GM18519 (cell line): ENCODE measurements around the gene CIAO2B.
"Not testable (repeated sequence)": the region's sequence is repeated elsewhere in the genome, so short reads cannot be mapped to it uniquely, and the experiment has no call there.

ENCODE experiments used
- ATAC-seq: cut with Tn5 transposase; IDR thresholded peaks from one replicate; pipeline ENCODE4 v1.9.1; 2021; ENCODE audit warnings: mild to moderate bottlenecking, moderate library complexity; ENCODE audit not compliant: unreplicated experiment, low FRiP score

Gene CIAO2B

DNA sequence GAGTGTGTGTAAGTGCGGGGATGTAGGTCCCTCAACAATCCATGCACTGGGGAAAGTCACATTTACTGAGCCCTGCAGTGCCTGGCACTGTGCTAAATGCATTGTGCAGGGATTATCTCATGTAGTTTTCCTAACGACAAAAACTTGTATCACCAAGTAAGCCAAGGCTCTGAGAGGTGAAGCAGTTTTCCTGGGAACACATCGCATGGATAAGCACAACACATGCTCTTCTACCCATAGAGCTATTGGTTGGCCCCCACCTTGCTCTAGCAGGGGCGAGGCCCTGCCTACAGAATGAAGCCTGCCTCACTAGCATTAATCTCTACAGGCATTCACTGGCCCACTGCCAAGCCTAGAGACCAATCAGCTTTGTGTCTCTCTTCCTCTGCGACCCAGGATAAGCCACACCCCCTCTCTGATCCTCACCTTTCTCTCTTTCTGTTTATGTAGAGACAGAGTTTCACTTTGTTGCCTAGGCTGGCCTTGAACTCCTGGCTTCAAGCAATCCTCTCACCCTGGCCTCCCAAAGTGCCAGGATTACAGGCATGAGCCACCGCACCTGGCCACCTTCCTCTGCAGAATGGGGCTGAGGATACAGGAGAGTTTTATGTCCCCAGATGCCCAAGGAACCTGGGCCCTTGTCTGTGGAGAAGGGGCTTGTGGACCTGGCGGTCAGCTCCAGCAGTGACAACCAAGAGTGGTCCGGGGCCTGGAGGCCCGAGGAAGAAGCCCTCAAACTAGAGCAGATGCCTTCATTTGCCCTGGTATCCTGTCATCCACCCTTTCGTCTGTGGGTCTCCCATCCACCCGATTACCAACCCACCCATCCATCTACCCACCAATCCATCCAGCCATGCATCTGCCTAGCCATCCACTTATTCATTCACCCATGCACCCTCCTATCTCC, 28.3 kb downstream of the CIAO2B start:
- no peak for ATAC-seq

DNA sequence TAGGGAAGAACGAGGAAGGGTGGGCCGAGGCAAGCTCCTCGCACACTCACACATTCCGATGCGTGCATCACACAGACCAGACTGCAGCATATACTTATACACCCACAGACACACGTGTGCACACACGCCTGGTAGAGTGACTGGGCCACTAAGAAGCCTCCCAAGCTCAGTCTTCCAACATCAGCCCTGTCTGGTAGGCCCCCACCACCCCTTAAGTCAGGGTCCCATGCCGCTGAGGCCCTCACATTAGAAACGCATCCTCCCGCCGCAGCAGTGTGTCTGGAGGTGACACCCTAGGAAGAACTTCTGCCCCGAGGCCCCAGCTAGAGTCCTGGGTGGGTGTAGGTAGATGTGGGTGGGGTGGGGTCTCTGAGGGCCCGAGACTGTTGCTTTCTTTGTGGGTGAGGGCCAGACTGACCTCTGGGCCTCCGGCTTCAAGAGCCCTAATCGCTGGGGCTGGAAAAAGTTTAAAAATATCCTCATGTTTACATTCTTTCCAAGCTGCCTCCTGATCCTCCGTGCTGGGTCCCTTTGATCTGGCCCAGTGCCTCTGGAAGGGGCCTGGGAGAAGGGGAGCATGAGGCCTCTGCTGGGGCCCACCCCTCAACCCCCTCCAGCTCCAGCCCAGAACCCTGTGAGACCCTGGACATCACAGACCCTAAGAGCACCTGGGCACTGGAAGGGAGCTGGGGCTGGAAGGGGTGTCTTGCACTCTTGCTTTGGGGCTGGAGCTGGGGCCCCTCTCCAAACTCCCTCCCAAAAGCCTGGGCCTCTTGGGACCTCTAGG, 29.2 kb downstream of the CIAO2B start:
- ATAC-seq, result no peak

DNA sequence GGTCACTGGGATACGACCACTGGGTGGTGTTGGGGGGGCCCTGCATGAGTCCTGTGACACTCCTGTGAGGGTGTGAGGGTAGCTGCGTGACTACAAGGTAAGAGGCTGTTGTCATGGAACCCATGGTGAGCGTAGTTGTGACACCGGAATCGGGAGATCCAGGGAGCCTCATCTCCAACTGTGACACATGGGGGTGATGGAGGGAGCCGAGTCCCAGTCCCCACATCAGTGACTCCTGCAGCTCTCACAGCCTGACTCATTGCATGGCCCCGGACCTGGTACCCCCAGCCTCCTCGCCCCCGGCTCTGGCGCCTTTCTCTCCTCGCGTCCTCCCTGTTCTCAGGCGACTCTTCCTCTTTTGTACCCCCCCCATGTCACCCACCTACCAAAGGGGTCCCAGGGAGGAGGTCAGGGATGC, 29.8 kb downstream of the CIAO2B start:
- no peak for ATAC-seq

DNA sequence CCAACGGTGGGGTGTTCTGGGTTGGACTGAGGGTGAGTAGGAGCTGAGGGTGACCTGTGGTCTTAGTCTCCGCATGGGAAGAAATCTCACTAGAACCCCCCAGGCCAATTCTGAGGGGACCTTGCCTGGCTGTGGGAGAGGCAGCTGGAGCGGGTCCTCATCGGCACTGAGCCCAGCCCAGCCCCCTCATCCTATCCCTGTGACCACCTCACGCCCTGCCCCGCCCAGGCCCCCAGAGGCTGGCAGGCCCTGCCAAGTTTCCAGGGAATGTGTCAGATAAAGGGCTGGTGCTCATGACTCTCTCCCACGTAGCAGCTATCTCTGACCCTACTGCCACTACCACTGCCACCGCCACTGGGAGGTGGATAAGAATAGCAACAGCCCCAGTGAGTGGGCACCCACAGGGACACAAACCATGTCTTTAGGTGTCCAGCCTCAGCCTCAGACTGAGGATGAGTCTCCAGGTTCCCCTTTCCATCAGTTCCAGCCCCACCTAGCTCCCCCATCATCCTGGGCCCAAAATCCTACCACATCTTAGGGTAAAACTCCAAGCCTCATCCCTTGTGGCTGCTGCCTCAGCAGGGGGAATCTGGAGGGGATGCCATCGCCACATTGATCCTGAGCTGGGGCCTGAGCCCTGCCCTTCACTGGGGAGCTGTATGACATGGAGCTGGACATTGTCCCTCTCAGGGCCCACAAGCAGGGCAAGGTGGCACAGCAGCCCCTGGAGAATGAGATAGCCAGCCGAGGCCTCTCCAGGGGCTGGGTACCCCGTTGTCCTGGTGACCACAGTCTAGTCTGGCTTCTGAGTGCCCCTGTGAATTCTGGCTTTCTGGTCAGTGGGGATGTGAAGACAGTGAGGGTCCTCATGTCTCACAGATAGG, 30.4 kb downstream of the CIAO2B start:
- no peak for ATAC-seq

DNA sequence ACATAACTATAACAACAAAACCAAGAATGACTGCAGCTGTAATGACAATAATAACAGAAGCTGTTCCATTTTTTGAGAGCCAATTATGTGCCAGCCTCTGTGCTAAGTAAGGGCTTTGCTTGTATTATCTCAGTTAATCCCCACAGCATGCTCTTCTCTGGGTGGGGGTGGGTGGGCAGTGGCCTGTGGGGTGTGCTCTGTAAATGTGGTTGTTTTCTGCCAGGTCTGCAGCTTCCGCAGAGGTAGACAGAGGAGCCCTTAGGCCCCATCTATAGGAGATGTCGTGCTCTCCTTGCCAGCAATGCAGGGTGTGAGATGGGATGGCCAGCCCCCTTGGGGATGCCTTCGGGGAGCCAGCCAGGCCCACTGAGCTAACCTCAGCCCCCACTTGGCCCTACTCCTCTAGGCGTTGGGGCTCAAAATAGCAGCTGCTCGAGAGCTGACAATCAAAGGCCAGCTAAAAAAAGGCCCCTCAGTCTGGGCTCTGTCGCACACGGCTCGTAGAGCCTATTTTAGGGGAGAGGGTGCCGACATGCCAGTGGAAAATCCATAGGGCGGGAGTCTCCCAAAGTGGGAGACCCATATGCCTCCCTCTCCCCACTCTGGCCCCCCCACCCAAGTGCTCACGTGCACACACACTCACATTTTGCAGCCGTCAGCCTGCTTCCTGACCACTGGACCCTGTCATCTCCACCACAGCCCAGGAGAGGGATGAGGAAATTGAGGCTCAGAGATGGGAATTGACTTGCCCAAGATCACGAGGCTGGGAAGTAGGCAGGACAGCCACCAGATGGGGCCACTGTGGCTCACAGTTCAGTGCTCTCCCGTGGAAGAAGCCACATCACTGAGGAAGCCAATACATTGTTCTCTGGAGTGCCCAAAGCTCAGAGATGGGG, 31.3 kb downstream of the CIAO2B start:
- ATAC-seq, result no peak

DNA sequence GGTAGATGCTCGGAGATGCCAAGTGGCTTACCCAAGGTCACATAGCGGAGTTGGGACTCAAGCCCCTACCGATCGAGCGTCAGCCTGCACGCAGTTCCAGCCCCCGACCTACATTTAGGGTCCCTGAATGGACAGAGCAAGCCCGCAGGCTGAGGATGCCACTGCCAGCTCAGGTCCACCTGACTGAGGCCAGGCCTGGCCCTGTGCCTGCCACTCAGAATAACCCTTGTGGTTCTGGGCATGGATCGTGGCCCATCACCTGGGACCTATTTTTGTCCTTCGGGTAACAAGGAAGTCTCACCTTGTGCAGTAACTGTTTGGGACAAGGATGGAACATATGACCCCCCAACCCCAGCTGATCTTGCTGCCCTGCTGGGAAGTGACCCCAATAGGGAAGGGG, 32.6 kb downstream of the CIAO2B start:
- no peak for ATAC-seq

DNA sequence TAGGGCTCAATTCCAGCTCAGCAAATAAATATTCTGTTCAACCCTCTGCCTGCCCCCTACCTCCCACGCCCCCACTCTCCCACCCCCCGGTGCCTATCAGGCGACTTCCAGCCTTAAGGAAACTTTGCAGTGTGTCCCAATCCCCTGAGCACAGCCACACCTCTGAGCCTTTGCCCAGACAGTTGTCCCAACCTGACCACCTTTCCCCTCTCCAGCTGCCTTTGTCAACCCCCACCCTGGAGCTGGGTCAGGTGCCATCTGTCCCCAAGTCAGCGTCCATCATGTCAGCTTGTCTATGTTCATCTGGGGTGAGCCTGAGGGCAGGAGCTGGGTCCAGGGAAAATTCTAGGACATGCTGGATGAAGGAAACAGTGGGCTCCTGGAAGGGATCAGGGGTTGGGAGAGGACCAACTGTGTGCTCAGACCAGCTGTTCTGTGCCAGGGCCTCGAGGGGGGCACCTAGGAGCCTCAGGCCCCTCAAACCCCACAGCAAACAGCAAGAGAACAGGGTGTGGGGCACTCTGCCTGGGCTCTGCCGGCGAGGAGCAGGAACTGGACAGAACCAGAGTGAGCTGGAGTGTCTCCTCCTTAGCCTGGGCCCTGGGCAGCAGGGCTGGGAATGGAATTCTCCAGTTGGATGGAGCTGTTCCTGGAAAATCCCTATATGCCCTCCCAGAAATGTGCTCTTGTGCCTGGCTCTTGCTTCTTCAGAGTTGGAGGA, 33.3 kb downstream of the CIAO2B start:
- ATAC-seq, result no peak

DNA sequence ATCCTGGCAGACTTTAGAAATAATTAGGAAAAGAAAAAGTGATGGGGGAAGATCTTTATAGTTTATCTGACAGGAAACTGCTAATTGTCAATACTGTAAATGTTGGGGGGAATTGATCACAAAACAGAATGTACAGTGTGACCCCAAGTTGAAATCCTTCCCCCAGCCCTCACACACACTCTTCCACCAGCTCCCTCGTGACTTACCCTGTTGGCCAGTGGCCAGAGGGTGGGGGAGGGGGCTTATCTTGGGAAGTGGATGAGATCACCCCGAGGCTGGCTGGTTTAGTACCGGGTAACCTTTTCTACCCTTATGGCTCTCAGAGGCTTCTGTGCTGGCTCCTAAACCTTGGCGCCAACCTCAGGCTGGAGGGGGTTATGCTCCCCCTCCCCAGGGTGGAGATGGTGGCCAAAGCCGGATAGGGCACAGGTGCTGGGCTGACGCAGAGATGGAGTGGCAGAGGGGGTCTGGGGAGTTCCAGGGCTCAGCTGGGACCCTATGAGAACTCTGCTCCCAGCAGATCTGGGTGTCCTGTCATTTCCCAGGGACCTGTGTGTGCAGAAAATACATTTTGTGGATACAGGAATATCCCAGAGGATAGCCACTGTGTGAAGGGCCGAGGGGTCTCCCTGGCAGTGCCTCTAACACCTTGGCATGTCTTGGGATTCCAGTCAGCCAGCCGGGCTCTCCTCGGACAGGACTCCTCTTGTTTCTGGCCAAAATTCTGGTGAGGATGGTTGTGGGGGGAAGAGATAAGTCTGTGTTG, 34.1 kb downstream of the CIAO2B start:
- no peak for ATAC-seq

DNA sequence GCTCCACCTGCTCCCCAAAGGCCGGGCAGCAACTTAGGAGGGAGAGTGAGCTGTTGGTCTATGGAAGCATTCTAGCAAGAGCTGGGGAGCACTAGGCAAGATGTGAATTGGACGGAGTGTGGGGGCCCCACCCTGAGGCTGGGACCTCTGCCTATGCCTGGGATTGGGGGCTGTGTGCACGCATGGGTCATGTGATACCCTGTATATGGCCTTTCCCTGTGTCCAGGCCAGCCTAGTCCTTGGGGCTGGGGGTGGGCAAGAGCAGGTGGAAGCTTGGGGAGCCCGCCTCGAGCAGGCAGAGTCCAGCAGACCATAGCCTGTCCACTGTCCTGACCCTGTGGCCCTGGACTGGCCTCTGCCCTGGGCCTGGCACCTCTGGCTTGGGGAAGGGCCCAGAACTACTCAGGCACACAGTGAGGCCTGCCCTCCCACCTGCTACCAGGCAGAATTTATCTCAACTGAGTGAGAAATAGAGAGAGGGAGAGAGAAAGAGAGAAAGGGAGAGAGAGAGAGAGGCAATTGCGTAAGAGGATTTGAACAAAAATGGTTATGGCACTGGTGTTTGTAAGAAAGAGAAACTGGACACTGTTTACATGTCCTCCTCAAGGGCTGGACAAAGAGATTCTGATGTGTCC, 34.8 kb downstream of the CIAO2B start:
- ATAC-seq, result no peak

DNA sequence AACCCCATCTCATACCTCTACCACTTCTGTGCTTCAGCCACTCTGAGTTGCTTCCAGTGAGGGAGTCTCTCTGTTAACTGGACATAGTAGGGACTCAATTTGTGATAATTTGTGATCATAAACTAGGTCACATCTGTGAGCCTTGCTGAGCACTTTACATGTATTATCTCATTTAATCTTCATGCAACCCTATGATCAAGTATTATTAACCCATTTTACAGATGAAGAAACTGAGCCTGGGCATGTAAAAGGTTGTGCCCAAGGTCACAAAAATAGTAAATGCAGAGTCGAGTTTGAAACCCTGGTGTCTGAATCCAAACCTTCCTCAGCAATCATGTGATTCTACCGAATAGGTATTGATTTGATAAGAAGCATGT, 35.3 kb downstream of the CIAO2B start:
- ATAC-seq, result no peak

DNA sequence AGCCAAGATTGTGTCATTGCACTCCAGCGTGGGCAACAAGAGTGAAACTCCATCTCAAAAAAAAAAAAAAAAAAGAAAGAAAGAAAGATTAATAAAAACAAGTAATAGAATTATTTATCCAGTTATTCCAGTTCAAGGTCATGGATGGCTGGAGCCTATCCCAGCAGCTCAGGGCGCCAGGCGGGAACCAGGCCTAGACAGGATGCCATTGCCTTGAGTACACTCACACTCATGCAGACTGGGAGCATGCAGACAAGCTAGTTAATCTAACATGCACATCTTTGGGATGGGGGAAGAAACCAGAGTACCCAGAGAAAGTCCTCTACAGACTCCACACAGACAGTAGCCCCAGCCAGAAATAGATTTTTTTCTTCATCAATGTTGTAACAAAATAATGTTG, 36.0 kb downstream of the CIAO2B start:
- ATAC-seq, result no peak

DNA sequence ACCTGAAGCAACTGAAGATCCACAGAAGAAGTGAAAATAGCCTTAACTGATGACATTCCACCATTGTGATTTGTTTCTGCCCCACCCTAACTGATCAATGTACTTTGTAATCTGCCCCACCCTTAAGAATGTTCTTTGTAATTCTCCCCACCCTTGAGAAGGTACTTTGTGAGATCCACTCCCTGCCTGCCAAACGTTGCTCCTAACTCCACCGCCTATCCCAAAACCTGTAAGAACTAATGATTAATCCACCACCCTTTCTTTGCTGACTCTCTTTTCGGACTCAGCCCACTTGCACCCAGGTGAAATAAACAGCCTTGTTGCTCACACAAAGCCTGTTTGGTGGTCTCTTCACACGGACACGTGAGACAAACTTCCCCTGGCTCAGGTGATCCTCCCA, 37.5 kb downstream of the CIAO2B start:
- not testable (repeated sequence) for ATAC-seq

DNA sequence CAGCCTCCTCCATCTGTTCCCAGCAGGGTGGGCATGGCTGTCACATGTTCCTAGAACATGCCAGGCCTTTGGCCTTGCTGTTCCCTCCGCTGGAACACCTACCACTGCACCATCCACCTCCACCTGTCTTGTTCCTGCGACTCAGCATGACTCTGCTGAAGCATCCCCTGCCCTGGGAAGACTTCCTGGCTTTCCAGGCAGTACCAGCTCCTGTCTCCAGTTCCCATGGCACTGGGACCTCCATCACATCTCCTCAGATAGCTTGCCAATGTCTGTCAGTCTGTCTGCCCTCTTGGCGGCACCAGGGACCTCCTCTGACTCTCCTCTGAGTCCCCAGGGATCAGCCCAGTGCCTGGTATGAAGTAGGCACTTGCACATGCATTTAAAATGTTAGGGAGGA, 38.2 kb downstream of the CIAO2B start:
- ATAC-seq, result no peak

DNA sequence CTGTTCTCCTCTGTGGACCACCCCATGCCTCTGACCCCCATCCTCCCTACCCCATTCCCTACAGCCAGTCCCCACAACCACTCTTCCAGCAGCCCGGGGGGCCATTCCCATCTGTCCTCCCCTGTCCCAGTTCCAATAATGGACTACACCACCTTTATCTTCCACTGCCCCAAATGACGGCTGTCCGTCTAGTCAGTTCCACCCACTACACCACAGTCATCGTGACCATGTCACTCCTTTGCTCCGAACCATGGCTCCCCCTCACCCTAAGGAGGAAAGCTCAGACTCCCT, 38.6 kb downstream of the CIAO2B start:
- ATAC-seq, result no peak

DNA sequence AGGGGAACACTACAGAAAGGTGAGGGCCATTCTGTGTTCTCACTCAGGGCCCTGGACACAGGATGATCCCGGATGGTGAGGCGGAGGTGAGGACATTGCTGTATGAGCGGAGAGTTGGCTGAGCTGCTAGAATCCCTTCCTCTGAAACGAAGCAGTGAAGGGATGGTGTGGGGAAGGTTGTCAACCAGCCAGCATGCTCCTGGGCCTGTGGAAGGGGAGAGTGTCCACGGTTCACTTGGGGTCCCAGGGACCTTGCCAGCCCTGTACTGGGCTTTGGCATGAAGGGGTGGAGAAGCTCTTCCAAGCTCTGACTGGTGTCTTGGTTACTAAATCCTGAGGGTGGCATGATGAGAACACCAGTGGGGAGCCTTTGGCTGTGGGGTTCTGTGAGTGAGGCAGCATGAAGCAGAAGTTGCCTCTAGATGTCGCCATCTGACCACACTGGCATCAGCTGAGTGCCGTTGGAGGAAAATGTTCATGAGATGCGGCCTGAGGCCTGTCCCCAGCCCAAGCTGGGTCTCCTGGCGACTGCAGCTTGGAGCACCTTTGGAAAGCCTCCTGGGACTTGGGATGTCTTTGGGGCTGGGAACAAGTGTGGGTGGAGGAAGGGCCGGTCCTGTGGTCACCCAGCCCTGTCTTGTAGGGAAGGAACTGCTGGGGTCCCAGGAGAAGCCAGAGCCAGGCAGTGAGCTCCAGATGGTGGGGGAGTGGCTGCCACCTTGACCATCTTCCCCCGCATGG, 39.1 kb downstream of the CIAO2B start:
- ATAC-seq, result no peak

DNA sequence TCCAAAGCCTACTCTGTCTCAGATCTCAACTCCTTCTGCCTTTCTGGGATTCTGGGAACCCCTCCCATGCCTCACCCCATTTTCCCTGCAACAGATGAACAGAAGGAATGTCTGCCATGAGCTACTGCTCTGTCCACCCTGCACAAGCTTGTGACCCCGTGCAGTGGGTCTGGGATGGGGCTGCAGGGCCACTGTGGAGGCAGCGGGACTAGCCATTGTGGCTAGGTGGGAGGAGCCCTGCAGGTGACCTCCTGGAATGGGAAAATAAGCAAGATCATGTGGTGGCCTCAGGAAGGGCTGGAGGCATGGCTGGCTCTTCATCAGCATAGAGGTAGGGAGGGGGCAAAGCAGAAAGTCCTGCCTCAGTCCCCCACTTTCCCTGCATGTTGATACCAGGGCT, 40.1 kb downstream of the CIAO2B start:
- no peak for ATAC-seq

DNA sequence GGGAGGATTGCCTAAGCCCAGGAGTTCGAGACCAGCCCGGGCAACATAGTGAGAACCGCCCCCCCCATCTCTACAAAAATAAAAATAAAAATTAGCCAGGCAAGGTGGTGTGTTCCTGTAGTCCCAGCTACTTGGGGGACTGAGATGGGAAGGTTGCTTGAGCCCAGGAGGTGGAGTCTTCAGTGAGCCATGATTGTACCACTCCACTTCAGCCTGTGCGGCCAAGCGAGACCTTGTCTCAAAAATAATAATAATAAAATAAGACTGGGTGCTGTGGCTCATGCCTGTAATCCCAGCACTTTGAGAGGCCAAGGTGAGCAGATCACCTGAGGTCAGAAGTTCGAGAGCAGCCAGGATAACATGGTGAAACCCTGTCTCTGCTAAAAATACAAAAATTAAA, 42.4 kb downstream of the CIAO2B start:
- ATAC-seq, result no peak

DNA sequence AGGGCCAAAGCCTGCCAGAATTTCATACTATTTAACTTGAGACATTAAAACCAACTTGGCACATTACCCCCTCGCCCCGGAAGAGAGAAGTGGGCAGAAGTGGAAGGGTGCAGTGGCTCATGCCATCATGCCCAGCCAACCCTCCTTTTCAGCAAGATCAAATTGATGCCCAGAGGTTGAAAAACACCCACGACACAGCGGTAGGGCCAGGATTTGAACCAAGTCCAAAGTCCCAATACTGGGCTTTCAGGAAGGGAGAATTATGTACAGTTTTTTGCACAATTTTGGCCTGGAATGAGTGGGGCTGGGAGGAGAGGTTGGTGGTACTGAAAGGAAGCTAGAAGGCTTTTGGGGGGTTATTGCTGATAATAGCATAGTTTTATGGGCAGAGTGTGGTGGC, 42.8 kb downstream of the CIAO2B start:
- no peak for ATAC-seq
